Suprapubic skin (tissue), 4 donors: ENCODE data around the gene CNTROB.

Source experiments
- CTCF ChIP-seq, 2 donors: fragments of 200-600 bp in 1 of 2; fragments of 450-650 bp in 1 of 2; sonication (generic) in 1 of 2; IDR thresholded peaks; one replicate each; pipeline ENCODE4 v1.5.1; 2016 to 2019; ENCODE audit warnings: antibody characterized with exemption in 2 of 2, mild to moderate bottlenecking in 1 of 2, moderate library complexity in 1 of 2
- POLR2A ChIP-seq, 2 donors: fragments of 450-650 bp; IDR thresholded peaks; one replicate each; pipeline ENCODE4 v1.6.1; 2017; ENCODE audit warnings: antibody characterized with exemption in 2 of 2, mild to moderate bottlenecking in 2 of 2, moderate library complexity in 2 of 2
- POLR2AphosphoS5 ChIP-seq, 3 donors: sonication (generic); formaldehyde crosslinking; IDR thresholded peaks; one replicate each; pipeline ENCODE4 v1.6.1; 2017; ENCODE audit warnings: antibody characterized with exemption in 3 of 3

GRCh38 chr17:7912927-7913524 lies 19.0 kb upstream of the CNTROB start:
- TF ChIP-seq POLR2A (IDR thresholded peaks at IDR 0.05) (no peak), CTCF (IDR thresholded peaks at IDR 0.05) (peak; percentile 64 to 68), POLR2AphosphoS5 (IDR thresholded peaks at IDR 0.05) (no peak)
